CD4-positive, alpha-beta T cell (primary cell): ENCODE measurements around the gene ARGFX. TPM values are rescaled to one million over a fixed set of nuclear protein-coding genes. Genes with fewer than 3 reads are reported as not detected.
"Not testable (repeated sequence)": the region's sequence is repeated elsewhere in the genome, so short reads cannot be mapped to it uniquely, and the experiment has no call there.

Experiments
- ATAC-seq: fragments of 200-7000 bp; cut with Tn5 transposase; one replicate; pipeline ENCODE4 v1.10.0; 2022; ENCODE audit warnings: mild to moderate bottlenecking; ENCODE audit not compliant: poor library complexity
- CTCF ChIA-PET: fragments of 350-600 bp; sonication (Branson Sonifier 250); formaldehyde crosslinking; loops from one replicate; lab custom pipeline; 2021; ENCODE audit warnings: antibody characterized with exemption, inconsistent platforms; lab: Charles Lee
- POLR2A ChIA-PET: fragments of 350-600 bp; sonication (Branson Sonifier 250); formaldehyde crosslinking; loops from one replicate; lab custom pipeline; 2021; ENCODE audit warnings: antibody characterized with exemption, inconsistent platforms; lab: Charles Lee
- DNase-seq, 14 experiments: peaks; one replicate each; pipeline ENCODE4 v3.0.0-alpha.2; 2013 to 2020; ENCODE audit warnings: mixed read lengths in 2 of 14
- H3K27ac ChIP-seq, 2 donors: one replicate each; pipeline versions ENCODE4 v1.5.1 to v1.7.0; 2013; ENCODE audit warnings: low read length in 2 of 2, low read depth in 1 of 2, mild to moderate bottlenecking in 1 of 2
- H3K27me3 ChIP-seq, 2 experiments: 1 replicate in 1 of 2; 2 replicates in 1 of 2; pipeline versions ENCODE4 v1.6.1 to v1.7.0; 2013; ENCODE audit warnings: low read length in 2 of 2, control low read depth in 1 of 2, mild to moderate bottlenecking in 1 of 2, moderate library complexity in 1 of 2; ENCODE audit not compliant: insufficient read depth in 2 of 2, control insufficient read depth in 1 of 2
- H3K36me3 ChIP-seq: one replicate; pipeline ENCODE4 v1.6.1; 2013; ENCODE audit warnings: low read length, control low read depth; ENCODE audit not compliant: insufficient read depth
- H3K4me1 ChIP-seq: one replicate; pipeline ENCODE4 v1.6.1; 2013; ENCODE audit warnings: low read length, control low read depth; ENCODE audit not compliant: insufficient read depth
- H3K4me3 ChIP-seq: one replicate; pipeline ENCODE4 v1.5.1; 2013; ENCODE audit warnings: mild to moderate bottlenecking, low read length, moderate library complexity
- H3K9me3 ChIP-seq, 2 experiments: 1 replicate in 1 of 2; 2 replicates in 1 of 2; pipeline versions ENCODE4 v1.6.1 to v1.7.0; 2013; ENCODE audit warnings: low read length in 2 of 2, mild to moderate bottlenecking in 2 of 2, control low read depth in 1 of 2, moderate library complexity in 1 of 2; ENCODE audit not compliant: control insufficient read depth in 1 of 2, insufficient read depth in 1 of 2
- H3K27ac Mint-ChIP-seq: one replicate; pipeline ENCODE4 v1.8.0; 2020; ENCODE audit warnings: mixed read lengths
- H3K27me3 Mint-ChIP-seq: one replicate; pipeline ENCODE4 v1.8.0; 2021; ENCODE audit warnings: mixed read lengths
- H3K36me3 Mint-ChIP-seq: one replicate; pipeline ENCODE4 v1.8.0; 2021; ENCODE audit warnings: low read depth, mixed read lengths
- H3K4me1 Mint-ChIP-seq: one replicate; pipeline ENCODE4 v1.8.0; 2021; ENCODE audit warnings: low read depth, mixed read lengths
- H3K4me3 Mint-ChIP-seq: one replicate; pipeline ENCODE4 v1.8.0; 2020; ENCODE audit warnings: mild to moderate bottlenecking, mixed read lengths
- H3K9me3 Mint-ChIP-seq: one replicate; pipeline ENCODE4 v1.8.0; 2020; ENCODE audit warnings: mixed read lengths
- CTCF ChIP-seq: fragments of 200-600 bp; IDR thresholded peaks from one replicate; pipeline ENCODE4 v1.8.0; 2022; ENCODE audit warnings: antibody characterized with exemption, mild to moderate bottlenecking
- intact Hi-C, 2 experiments: fragments of 100-400 bp; cut with DNase I in 1 of 2; cut with micrococcal nuclease in 1 of 2; formaldehyde crosslinking; loops; one replicate each; pipeline versions ENCODE4 v1.15.1 to v1.9.0; 2023 to 2025; cut with DNase I, micrococcal nuclease
- total RNA-seq, 174 experiments: library from RNA in 2 of 174; stranded (reverse) in 2 of 174; gene quantifications; one replicate each; pipeline ENCODE4 v1.2.3 and lab custom pipeline; 2021 to 2026

The ARGFX gene
- total RNA-seq, 2 experiments from 2014 or later, result not detected

- Mint-ChIP-seq H3K27me3 (peaks cover 28% of the 10 kb centered on the region), H3K36me3 (no peaks in the 10 kb centered on the region), H3K9me3 (no peaks in the 10 kb centered on the region), H3K27ac (no peak overlapping the region), H3K4me1 (no peaks in the 10 kb centered on the region), H3K4me3 (no peak overlapping the region)
- ChIA-PET POLR2A (no interaction called here), CTCF (no interaction called here)
- no peak overlapping the region for H3K27ac ChIP-seq
- DNase-seq (no peak), ATAC-seq (no peak)
- intact Hi-C loops, result no loop called here
- peaks cover 0 to 5% of the 10 kb centered on the region in 2 experiments for H3K27me3 ChIP-seq
- no peak overlapping the region for H3K4me3 ChIP-seq
- TF ChIP-seq CTCF, result no peak
- no peaks in the 10 kb centered on the region for H3K36me3 ChIP-seq
- no peaks in the 10 kb centered on the region for H3K9me3 ChIP-seq
- H3K4me1 ChIP-seq, result no peaks in the 10 kb centered on the region
These were observed 16.7 kb downstream of the ARGFX start for GRCh38 chr3:121584418-121584817.

GRCh38 chr3:121592856-121593702, 25.3 kb downstream of the ARGFX start, which contains the start of gene FBXO40:
Gene FBXO40, plus strand, starts transcription at chr3:121593379. Its CDS starts 27,197 bp downstream, at chr3:121620576.
- no peaks in the 10 kb centered on the region for H3K9me3 ChIP-seq
- POLR2A ChIA-PET, result interaction anchor here (0.6 kb wide), 1 partner anchor 206 kb away, joined by 3 read pairs; no protein-coding TSS in a partner anchor
- intact Hi-C loops, result no loop called here
- no peak for DNase-seq
- no peak for TF ChIP-seq CTCF
- no peak for ATAC-seq
- H3K27me3 ChIP-seq, result no peaks in the 10 kb centered on the region
- H3K36me3 ChIP-seq, result no peaks in the 10 kb centered on the region
- no peaks in the 10 kb centered on the region for H3K4me1 ChIP-seq
- H3K4me3 ChIP-seq, result no peak within 1 kb of the TSS
- CTCF ChIA-PET, result no interaction called here
- no peak within 1 kb of the TSS for H3K4me3 Mint-ChIP-seq
- no peaks in the 10 kb centered on the region for H3K36me3 Mint-ChIP-seq
- H3K27ac ChIP-seq, result no peak within 1 kb of the TSS
- no peak within 1 kb of the TSS for H3K27ac Mint-ChIP-seq
- H3K4me1 Mint-ChIP-seq, result no peaks in the 10 kb centered on the region
- H3K9me3 Mint-ChIP-seq, result no peaks in the 10 kb centered on the region
- H3K27me3 Mint-ChIP-seq, result no peaks in the 10 kb centered on the region

GRCh38 chr3:121593806-121594205, 26.1 kb downstream of the ARGFX start:
- H3K4me1 ChIP-seq, H3K27me3 Mint-ChIP-seq, H3K4me1 Mint-ChIP-seq, H3K36me3 Mint-ChIP-seq, H3K9me3 Mint-ChIP-seq, CTCF ChIA-PET, POLR2A ChIA-PET, DNase-seq, H3K9me3 ChIP-seq, H3K36me3 ChIP-seq, H3K27ac ChIP-seq, H3K4me3 ChIP-seq, H3K4me3 Mint-ChIP-seq, H3K27ac Mint-ChIP-seq, H3K27me3 ChIP-seq, intact Hi-C loops, ATAC-seq: not testable (repeated sequence)
